Esophagus squamous epithelium (tissue), 4 donors: Measurements from ENCODE around the gene POTEJ.
"Not testable (repeated sequence)": the region's sequence is repeated elsewhere in the genome, so short reads cannot be mapped to it uniquely, and the experiment has no call there.

Experiments
- CTCF ChIP-seq, 6 experiments: fragments of 450-650 bp in 4 of 6; fragments of 200-600 bp in 2 of 6; sonication (generic) in 2 of 6; IDR thresholded peaks; one replicate each; pipeline ENCODE4 v1.5.1; 2016 to 2019; ENCODE audit warnings: antibody characterized with exemption in 6 of 6, mild to moderate bottlenecking in 4 of 6, moderate library complexity in 4 of 6
- POLR2A ChIP-seq, 4 donors: fragments of 450-650 bp; IDR thresholded peaks; one replicate each; pipeline ENCODE4 v1.6.1; 2017; ENCODE audit warnings: antibody characterized with exemption in 4 of 4, mild to moderate bottlenecking in 4 of 4, moderate library complexity in 3 of 4

GRCh38 chr2:130574230-130574629 lies 37.0 kb upstream of the POTEJ start:
- not testable (repeated sequence) for TF ChIP-seq POLR2A, CTCF (IDR thresholded peaks at IDR 0.05)
